ENCODE measurements around the gene IGFN1. TPM values are rescaled to one million over a fixed set of nuclear protein-coding genes. Genes with fewer than 3 reads are reported as not detected.
"Not testable (repeated sequence)": the region's sequence is repeated elsewhere in the genome, so short reads cannot be mapped to it uniquely, and the experiment has no call there.

The IGFN1 gene
- total RNA-seq, 1 donor from 2014 or later, result 0.18 TPM

DNA sequence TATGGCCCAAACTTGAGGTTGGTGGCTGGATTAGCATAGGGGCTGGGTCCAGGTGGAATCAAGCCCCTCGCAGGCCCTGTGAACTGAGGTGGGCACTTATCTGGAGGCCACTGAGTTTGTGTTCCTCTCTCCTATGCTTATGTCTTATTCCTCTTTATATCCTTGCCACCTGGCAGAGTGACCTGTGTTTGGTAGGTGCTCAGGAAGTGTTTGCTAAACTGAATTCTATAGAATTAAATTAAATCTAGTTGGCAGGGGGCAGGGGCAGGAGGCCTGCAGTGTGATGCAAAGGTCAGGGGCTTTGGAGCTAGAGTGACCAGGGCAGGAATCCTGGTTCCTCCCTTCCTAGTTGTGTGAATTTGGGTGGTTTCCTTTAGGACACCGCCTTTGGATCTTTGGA, 35.3 kb upstream of the IGFN1 start:
- peaks cover 14% of the 10 kb centered on the region for H3K36me3 ChIP-seq
- H3K4me3 ChIP-seq, result no peak overlapping the region
- no peak overlapping the region for H3K27ac ChIP-seq
- H3K4me1 ChIP-seq, result peaks cover 19% of the 10 kb centered on the region
- no peaks in the 10 kb centered on the region for H3K9me3 ChIP-seq
- H3K27me3 ChIP-seq (ENCODE audit: low read depth), result no peaks in the 10 kb centered on the region
- TF ChIP-seq, protein P1, sequence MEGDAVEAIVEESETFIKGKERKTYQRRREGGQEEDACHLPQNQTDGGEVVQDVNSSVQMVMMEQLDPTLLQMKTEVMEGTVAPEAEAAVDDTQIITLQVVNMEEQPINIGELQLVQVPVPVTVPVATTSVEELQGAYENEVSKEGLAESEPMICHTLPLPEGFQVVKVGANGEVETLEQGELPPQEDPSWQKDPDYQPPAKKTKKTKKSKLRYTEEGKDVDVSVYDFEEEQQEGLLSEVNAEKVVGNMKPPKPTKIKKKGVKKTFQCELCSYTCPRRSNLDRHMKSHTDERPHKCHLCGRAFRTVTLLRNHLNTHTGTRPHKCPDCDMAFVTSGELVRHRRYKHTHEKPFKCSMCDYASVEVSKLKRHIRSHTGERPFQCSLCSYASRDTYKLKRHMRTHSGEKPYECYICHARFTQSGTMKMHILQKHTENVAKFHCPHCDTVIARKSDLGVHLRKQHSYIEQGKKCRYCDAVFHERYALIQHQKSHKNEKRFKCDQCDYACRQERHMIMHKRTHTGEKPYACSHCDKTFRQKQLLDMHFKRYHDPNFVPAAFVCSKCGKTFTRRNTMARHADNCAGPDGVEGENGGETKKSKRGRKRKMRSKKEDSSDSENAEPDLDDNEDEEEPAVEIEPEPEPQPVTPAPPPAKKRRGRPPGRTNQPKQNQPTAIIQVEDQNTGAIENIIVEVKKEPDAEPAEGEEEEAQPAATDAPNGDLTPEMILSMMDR (IDR thresholded peaks at IDR 0.05), result no peak
- intact Hi-C loops (cut with DNase I), result no loop called here
- DNase-seq (no peak), ATAC-seq (no peak)

DNA sequence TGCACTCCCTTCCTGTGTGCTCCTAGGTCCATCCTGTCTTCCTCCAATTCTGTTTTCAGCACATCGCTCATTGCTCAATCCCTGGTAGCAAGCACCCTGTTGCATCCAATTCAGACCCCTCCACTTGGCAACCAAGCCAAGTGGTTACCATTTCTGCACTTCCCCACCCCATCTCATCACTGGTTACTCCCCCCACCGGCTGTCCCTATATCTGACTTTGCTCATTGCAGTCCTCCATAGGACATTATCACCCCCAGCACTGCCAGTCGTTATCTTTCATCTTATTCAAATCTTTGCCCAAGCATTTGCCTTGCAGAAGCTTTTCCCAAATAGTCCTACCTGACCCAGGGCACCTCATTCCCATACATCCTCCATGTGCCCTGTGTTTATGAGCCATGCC, 34.3 kb upstream of the IGFN1 start:
- Histone ChIP-seq H3K27me3 (ENCODE audit: low read depth) (no peaks in the 10 kb centered on the region), H3K27ac (no peak overlapping the region), H3K4me1 (peaks cover 19% of the 10 kb centered on the region), H3K36me3 (peaks cover 4% of the 10 kb centered on the region), H3K9me3 (no peaks in the 10 kb centered on the region), H3K4me3 (no peak overlapping the region)
- no peak for ATAC-seq
- intact Hi-C loops (cut with DNase I), result no loop called here
- TF ChIP-seq, protein P1 (IDR thresholded peaks at IDR 0.05), result no peak
- no peak for DNase-seq

DNA sequence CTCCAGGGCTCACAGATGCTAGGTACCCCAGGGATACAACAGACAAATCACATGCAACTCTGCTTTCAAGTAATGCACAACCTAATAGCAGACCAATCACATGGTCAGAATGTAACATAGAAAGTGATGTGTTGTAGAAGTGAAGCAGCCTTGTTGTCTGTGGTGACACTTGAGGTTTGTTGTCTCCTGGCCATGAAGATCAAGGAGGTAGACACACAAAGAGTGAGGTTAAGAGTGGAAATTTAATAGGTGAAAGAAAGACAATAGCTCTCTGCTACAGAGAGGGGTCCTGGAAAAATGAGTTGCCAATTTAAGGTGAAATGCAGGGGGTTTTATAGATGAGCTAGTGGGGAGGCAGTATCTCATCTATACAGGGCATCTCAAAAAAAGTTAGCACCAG, 33.8 kb upstream of the IGFN1 start:
- intact Hi-C loops (cut with DNase I), result no loop called here
- no peak for DNase-seq
- no peaks in the 10 kb centered on the region for H3K9me3 ChIP-seq
- ATAC-seq, result no peak
- H3K27me3 ChIP-seq (ENCODE audit: low read depth), result no peaks in the 10 kb centered on the region
- H3K27ac ChIP-seq, result no peak overlapping the region
- TF ChIP-seq, protein P1 (IDR thresholded peaks at IDR 0.05), result no peak
- H3K36me3 ChIP-seq, result no peaks in the 10 kb centered on the region
- H3K4me3 ChIP-seq, result no peak overlapping the region
- peaks cover 19% of the 10 kb centered on the region for H3K4me1 ChIP-seq

DNA sequence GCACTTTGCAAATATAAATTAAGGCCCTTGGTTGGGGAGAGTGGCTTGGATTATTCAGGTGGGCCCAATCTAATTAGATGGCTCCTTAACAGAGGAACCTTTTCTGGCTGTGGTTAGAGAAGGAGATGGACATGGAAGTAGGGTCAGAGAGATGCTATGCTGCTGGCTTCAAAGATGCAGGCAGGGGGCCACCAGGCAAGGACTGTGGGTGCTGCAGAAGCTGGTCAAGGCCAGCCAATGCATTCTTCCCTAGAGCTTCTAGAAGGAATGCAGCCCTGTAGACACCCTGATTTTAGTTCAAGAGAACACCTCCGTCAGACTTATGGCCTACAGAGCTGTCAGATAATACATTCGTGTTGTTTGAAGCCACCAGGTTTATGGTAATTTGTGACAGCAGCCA, 32.7 kb upstream of the IGFN1 start:
- H3K4me3 ChIP-seq, result no peak overlapping the region
- DNase-seq (no peak), ATAC-seq (no peak)
- H3K9me3 ChIP-seq, result no peaks in the 10 kb centered on the region
- TF ChIP-seq, protein P1 (IDR thresholded peaks at IDR 0.05), result no peak
- H3K27me3 ChIP-seq (ENCODE audit: low read depth), result no peaks in the 10 kb centered on the region
- intact Hi-C loops (cut with DNase I), result no loop called here
- H3K36me3 ChIP-seq, result no peaks in the 10 kb centered on the region
- H3K4me1 ChIP-seq, result peaks cover 14% of the 10 kb centered on the region
- H3K27ac ChIP-seq, result no peak overlapping the region

DNA sequence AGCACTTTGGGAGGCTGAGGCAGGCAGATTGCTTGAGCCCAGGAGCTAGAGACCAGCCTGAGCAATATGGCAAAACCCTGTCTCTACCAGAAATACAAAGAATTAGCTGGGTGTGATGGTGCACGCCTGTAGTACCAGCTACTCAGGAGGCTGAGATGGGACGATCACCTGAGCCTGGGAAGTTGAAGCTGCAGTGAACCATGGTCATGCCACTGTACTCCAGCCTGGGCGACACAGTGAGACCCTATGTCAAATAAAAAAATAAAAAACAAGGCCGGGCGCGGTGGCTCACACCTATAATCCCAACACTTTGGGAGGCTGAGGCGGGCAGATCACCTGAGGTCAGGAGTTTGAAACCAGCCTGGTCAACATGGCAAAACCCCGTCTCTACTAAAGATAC, 27.6 kb upstream of the IGFN1 start:
- H3K27ac ChIP-seq; H3K9me3 ChIP-seq; intact Hi-C loops (cut with DNase I); H3K36me3 ChIP-seq; DNase-seq; H3K4me1 ChIP-seq; H3K27me3 ChIP-seq (ENCODE audit: low read depth); ATAC-seq; H3K4me3 ChIP-seq: not testable (repeated sequence)

DNA sequence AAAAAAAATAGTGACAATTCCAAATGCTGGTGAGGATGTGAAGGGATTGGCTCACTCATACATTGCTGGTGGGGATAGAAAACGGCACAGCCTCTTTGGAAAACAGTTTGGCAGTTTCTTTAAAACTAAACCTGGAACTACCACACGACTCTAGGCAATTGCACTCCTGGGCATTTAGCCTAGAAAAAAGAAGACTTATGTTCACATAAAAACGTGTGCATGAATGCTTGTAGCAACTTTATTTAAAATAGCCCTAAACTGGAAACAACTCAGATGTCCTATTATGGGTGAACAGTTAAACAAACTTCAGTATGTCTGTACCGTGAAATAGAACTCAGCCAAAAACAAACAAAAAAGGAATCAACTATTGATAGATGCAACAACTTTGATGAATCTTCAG, 26.9 kb upstream of the IGFN1 start:
- Histone ChIP-seq H3K27me3 (ENCODE audit: low read depth) (no peaks in the 10 kb centered on the region), H3K4me1 (no peaks in the 10 kb centered on the region), H3K4me3 (no peak overlapping the region), H3K36me3 (no peaks in the 10 kb centered on the region), H3K27ac (no peak overlapping the region), H3K9me3 (no peaks in the 10 kb centered on the region)
- TF ChIP-seq, protein P1 (IDR thresholded peaks at IDR 0.05), result no peak
- no peak for DNase-seq
- ATAC-seq, result no peak
- intact Hi-C loops (cut with DNase I), result no loop called here
